Esophagus (tissue), 2 donors: Measurements from ENCODE around the gene KCNJ10. TPM values are rescaled to one million over a fixed set of nuclear protein-coding genes. Genes with fewer than 3 reads are reported as not detected.

Source experiments
- H3K27ac ChIP-seq, 2 donors: one replicate each; pipeline ENCODE4 v1.5.1; 2013; ENCODE audit warnings: low read depth in 2 of 2, mild to moderate bottlenecking in 2 of 2, inconsistent platforms in 1 of 2, low read length in 1 of 2, moderate library complexity in 1 of 2
- H3K27me3 ChIP-seq, 2 donors: one replicate each; pipeline ENCODE4 v1.6.1; 2013; ENCODE audit warnings: low read length in 2 of 2, control low read depth in 1 of 2, mild to moderate bottlenecking in 1 of 2; ENCODE audit not compliant: insufficient read depth in 2 of 2, control insufficient read depth in 1 of 2
- H3K36me3 ChIP-seq, 2 donors: one replicate each; pipeline ENCODE4 v1.6.1; 2013; ENCODE audit warnings: low read length in 1 of 2; ENCODE audit not compliant: control insufficient read depth in 2 of 2, insufficient read depth in 2 of 2
- H3K4me1 ChIP-seq, 2 donors: one replicate each; pipeline ENCODE4 v1.6.1; 2013; ENCODE audit warnings: low read length in 1 of 2; ENCODE audit not compliant: control insufficient read depth in 2 of 2, insufficient read depth in 2 of 2
- H3K4me3 ChIP-seq, 2 donors: one replicate each; pipeline ENCODE4 v1.5.1; 2013; ENCODE audit warnings: low read length in 2 of 2, mild to moderate bottlenecking in 2 of 2, low read depth in 1 of 2, moderate library complexity in 1 of 2
- H3K9me3 ChIP-seq, 2 donors: one replicate each; pipeline ENCODE4 v1.6.1; 2013; ENCODE audit warnings: mild to moderate bottlenecking in 2 of 2, low read depth in 1 of 2, low read length in 1 of 2, moderate library complexity in 1 of 2; ENCODE audit not compliant: control insufficient read depth in 2 of 2, insufficient read depth in 1 of 2
- WGBS, 2 donors: extraction: QIAGEN DNeasy Blood & Tissue Kit; methylation state at CpG; one replicate each; pipeline ENCODE4 v1.1.7; 2013; 5-methylcytosine and 5-hydroxymethylcytosine counted together
- polyA plus RNA-seq, 2 donors: library from polyadenylated mRNA; stranded (reverse); fragments of 200-250 nt; gene quantifications; one replicate each; pipeline ENCODE4 v1.2.3, GENCODE V29; 2013
- donor health status: healthy with polysubstance abuse.
- donor health status: Bipolar disorder and iron deficiency.

KCNJ10 gene
- polyA plus RNA-seq, 2 donors, result not detected

GRCh38 chr1:160093624-160094290 is 23.8 kb upstream of the KCNJ10 start:
- H3K36me3 ChIP-seq, result peaks cover 10 to 33% of the 10 kb centered on the region in 2 donors
- WGBS, 2 donors, result 85 to 88% methylated on average over 21 of the region's 21 CpGs

GRCh38 chr1:160093069-160093395 is 23.1 kb upstream of the KCNJ10 start:
- no peaks in the 10 kb centered on the region for H3K9me3 ChIP-seq
- H3K4me3 ChIP-seq, result no peak overlapping the region
- peaks cover 10 to 33% of the 10 kb centered on the region in 2 donors for H3K36me3 ChIP-seq
- WGBS, 2 donors, result 82 to 85% methylated on average over 9 of the region's 9 CpGs
- peaks cover 10 to 20% of the 10 kb centered on the region in 2 donors for H3K4me1 ChIP-seq
- no peak overlapping the region for H3K27ac ChIP-seq
- H3K27me3 ChIP-seq, result no peaks in the 10 kb centered on the region

More at GRCh38 chr1:160093624-160094290, 23.8 kb upstream of the KCNJ10 start:
- Histone ChIP-seq H3K4me1 (peaks cover 10 to 20% of the 10 kb centered on the region in 2 donors), H3K27ac (no peak overlapping the region), H3K9me3 (no peaks in the 10 kb centered on the region), H3K4me3 (no peak overlapping the region), H3K27me3 (no peaks in the 10 kb centered on the region)

- Histone ChIP-seq H3K36me3 (peaks cover 10 to 33% of the 10 kb centered on the region in 2 donors), H3K4me1 (peaks cover 8 to 15% of the 10 kb centered on the region in 2 donors)
- WGBS, 2 donors, result 92 to 94% methylated on average over 32 of the region's 32 CpGs
Measured at GRCh38 chr1:160092366-160093068, 22.6 kb upstream of the KCNJ10 start.

DNA sequence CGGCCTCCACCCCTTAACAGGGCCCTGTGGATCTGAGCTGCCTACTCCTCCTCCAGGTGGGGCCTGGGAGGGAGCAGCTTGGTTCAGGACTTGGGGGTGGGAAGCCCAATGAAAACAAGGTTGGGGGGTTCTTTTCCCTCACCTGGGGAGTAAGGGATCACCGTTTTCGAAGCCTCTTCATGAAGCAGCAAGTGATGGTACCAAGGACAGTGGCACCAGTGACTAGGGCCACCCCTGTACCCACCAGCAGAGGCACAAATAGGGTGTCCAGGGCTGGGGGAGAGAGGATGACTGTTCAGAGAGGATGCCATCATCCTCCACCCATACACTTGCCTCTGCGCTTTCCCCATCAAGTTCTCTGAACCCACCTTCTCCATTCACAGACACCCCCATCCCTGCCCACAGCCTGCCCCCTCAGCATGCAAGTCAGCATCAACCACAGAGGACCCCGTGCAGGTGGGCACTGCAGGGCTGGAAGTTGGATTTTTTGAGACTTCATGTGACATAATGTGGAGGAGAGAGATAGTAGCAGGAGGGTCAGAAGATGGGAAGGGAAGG is 21.8 kb upstream of the KCNJ10 start:
- no peaks in the 10 kb centered on the region for H3K9me3 ChIP-seq
- H3K27ac ChIP-seq, result no peak overlapping the region
- H3K4me3 ChIP-seq, result no peak overlapping the region
- WGBS, 2 donors, result 92 to 93% methylated on average over 5 of the region's 5 CpGs
- no peaks in the 10 kb centered on the region for H3K27me3 ChIP-seq
- peaks cover 10 to 33% of the 10 kb centered on the region in 2 donors for H3K36me3 ChIP-seq
- peaks cover under 1 to 7% of the 10 kb centered on the region in 2 donors for H3K4me1 ChIP-seq

More at GRCh38 chr1:160092366-160093068, 22.6 kb upstream of the KCNJ10 start:
- Histone ChIP-seq H3K4me3 (no peak overlapping the region), H3K9me3 (no peaks in the 10 kb centered on the region), H3K27ac (no peak overlapping the region), H3K27me3 (no peaks in the 10 kb centered on the region)

DNA sequence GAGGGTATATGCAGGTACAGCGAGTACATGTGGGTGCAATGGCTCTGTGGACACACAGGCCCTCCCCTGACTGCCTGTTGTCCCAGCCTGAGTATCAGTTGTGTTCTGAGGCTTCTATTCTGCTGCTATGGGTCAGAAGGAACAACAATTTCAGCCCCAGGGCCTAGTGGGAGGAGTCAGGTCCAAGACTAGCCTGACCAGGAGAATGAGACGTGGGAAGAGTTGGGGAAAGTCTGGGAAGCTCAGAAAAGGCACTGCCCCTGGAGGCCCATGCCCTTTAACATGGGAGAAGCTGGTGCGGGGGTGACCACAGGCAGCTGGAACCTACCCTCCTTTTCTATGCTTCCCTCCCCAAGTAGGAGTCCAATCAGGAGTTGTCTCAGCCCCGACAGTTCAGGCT is 20.8 kb upstream of the KCNJ10 start:
- peaks cover 0 to 4% of the 10 kb centered on the region in 2 donors for H3K4me1 ChIP-seq
- peaks cover 10 to 33% of the 10 kb centered on the region in 2 donors for H3K36me3 ChIP-seq
- no peaks in the 10 kb centered on the region for H3K9me3 ChIP-seq
- H3K27me3 ChIP-seq, result no peaks in the 10 kb centered on the region
- 86 to 92% methylated on average over 4 of the region's 4 CpGs for WGBS, 2 donors
- no peak overlapping the region for H3K27ac ChIP-seq
- H3K4me3 ChIP-seq, result no peak overlapping the region

GRCh38 chr1:160089883-160090282 is 19.9 kb upstream of the KCNJ10 start:
- 87 to 94% methylated on average over 3 of the region's 3 CpGs for WGBS, 2 donors
- no peaks in the 10 kb centered on the region for H3K9me3 ChIP-seq
- peaks cover 0 to 2% of the 10 kb centered on the region in 2 donors for H3K4me1 ChIP-seq
- H3K27ac ChIP-seq, result no peak overlapping the region
- H3K27me3 ChIP-seq, result no peaks in the 10 kb centered on the region
- H3K36me3 ChIP-seq, result peaks cover 10 to 29% of the 10 kb centered on the region in 2 donors
- no peak overlapping the region for H3K4me3 ChIP-seq

- Histone ChIP-seq H3K9me3 (no peaks in the 10 kb centered on the region), H3K36me3 (peaks cover 8 to 10% of the 10 kb centered on the region in 2 donors), H3K27me3 (peaks cover 0 to 2% of the 10 kb centered on the region in 2 donors), H3K4me3 (no peak overlapping the region), H3K27ac (no peak overlapping the region), H3K4me1 (peaks cover 0 to 6% of the 10 kb centered on the region in 2 donors)
- WGBS, 2 donors, result 89 to 93% methylated on average over 12 of the region's 12 CpGs
Measured at GRCh38 chr1:160087118-160087662, 17.2 kb upstream of the KCNJ10 start.

DNA sequence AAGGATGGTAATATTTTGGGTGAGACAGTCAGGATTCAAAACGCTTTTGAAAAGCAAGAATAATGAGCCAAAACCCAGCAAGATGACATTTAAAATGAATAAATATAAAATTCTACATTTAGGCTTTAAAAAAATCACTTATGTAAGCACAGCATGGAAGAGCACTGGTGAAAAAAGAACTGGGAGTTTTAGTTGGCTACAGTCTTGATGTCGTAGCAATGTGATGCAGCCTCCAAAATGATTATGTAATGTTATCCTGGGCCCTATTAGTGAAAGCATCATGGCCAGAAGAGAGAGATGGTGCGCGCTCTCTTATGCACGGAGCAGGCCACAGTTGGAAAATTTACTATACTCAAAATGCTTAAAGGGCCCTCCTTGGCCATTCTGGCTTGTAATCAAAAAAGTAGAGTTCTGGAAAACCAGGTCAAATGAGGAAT is 16.5 kb upstream of the KCNJ10 start:
- 76 to 79% methylated on average over 5 of the region's 5 CpGs for WGBS, 2 donors
- H3K4me1 ChIP-seq, result peaks cover 0 to 6% of the 10 kb centered on the region in 2 donors
- H3K36me3 ChIP-seq, result peaks cover 5% of the 10 kb centered on the region in 2 donors
- H3K4me3 ChIP-seq, result no peak overlapping the region
- no peak overlapping the region for H3K27ac ChIP-seq
- no peaks in the 10 kb centered on the region for H3K9me3 ChIP-seq
- peaks cover 0 to 2% of the 10 kb centered on the region in 2 donors for H3K27me3 ChIP-seq

DNA sequence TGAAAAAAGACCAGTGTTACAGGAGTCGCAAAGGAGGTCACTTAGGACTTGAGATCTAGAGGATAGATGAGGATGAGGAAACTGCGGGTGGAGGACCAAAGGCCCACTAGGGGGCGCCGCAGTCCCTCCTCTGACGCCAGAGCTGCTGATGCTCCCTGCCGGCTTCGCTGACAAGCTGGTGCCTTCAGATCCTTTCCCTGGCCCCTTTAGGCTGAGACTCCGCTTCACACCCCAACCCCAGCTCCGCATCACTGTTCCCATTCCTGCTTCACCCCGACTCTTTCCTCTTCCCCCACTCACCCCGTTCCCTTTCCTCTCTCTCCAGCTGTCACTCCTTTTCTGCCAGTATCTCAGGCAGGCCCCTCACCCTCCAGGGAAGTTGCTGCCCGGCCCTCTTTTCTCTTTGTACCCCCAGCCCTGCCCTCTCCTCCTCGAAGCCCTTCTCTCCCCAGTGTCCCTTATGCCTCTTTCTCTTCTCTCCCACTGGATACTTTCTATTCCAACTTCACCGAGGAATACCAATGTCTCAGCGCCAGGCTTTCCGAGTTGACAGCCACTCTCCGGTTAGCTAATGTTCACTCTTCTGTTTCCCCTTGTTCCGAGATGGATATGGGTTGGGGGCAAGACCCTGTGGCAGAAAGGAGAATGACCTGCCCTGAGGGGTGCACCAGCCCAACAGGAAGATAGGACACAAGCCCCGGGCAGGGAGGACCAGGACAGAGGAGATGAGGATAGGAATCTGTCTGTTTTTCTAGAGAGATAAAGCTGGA is 15.9 kb upstream of the KCNJ10 start:
- no peak overlapping the region for H3K4me3 ChIP-seq
- H3K27me3 ChIP-seq, result peaks cover 0 to 2% of the 10 kb centered on the region in 2 donors
- 49 to 58% methylated on average over 19 of the region's 19 CpGs for WGBS, 2 donors
- no peaks in the 10 kb centered on the region for H3K9me3 ChIP-seq
- H3K27ac ChIP-seq, result no peak overlapping the region
- H3K36me3 ChIP-seq, result peaks cover 0 to 2% of the 10 kb centered on the region in 2 donors
- H3K4me1 ChIP-seq, result peaks cover 0 to 6% of the 10 kb centered on the region in 2 donors
